ENCODE results near the gene ZNF319.

ZNF319 gene

GRCh38 chr16:57977418-57978069, 22.9 kb downstream of the ZNF319 start:
- no peak for DNase-seq (ENCODE audit: low read depth)

- DNase-seq (ENCODE audit: low read depth) = no peak
Observed at GRCh38 chr16:57976331-57976796, 24.1 kb downstream of the ZNF319 start.

GRCh38 chr16:57972306-57972705, 28.2 kb downstream of the ZNF319 start:
- DNase-seq (ENCODE audit: low read depth) = no peak

GRCh38 chr16:57971848-57972247, 28.6 kb downstream of the ZNF319 start:
- no peak for DNase-seq (ENCODE audit: low read depth)

- no peak for DNase-seq (ENCODE audit: low read depth)
Observed at GRCh38 chr16:57970970-57971369, 29.5 kb downstream of the ZNF319 start, which contains the start of gene CNGB1. Gene CNGB1 (minus strand): TSS chr16:57971128. CDS start chr16:57967286, 3,842 bp downstream.

GRCh38 chr16:57970319-57970718, 30.2 kb downstream of the ZNF319 start:
- DNase-seq (ENCODE audit: low read depth) = no peak

- no peak for DNase-seq (ENCODE audit: low read depth)
Observed at GRCh38 chr16:57969451-57970123, 30.9 kb downstream of the ZNF319 start.

GRCh38 chr16:57967916-57968315, 32.6 kb downstream of the ZNF319 start:
- no peak for DNase-seq (ENCODE audit: low read depth)

GRCh38 chr16:57966986-57967385, 33.5 kb downstream of the ZNF319 start:
- no peak for DNase-seq (ENCODE audit: low read depth)

- no peak for DNase-seq (ENCODE audit: low read depth)
Observed at GRCh38 chr16:57966204-57966771, 34.2 kb downstream of the ZNF319 start.

GRCh38 chr16:57964157-57964700, 36.2 kb downstream of the ZNF319 start:
- no peak for DNase-seq (ENCODE audit: low read depth)

GRCh38 chr16:57962756-57963155, 37.7 kb downstream of the ZNF319 start:
- no peak for DNase-seq (ENCODE audit: low read depth)

- no peak for DNase-seq (ENCODE audit: low read depth)
Observed at GRCh38 chr16:57962046-57962445, 38.4 kb downstream of the ZNF319 start.

GRCh38 chr16:57961538-57961937, 38.9 kb downstream of the ZNF319 start:
- no peak for DNase-seq (ENCODE audit: low read depth)

- no peak for DNase-seq (ENCODE audit: low read depth)
Observed at GRCh38 chr16:57960826-57961472, 39.5 kb downstream of the ZNF319 start.

- DNase-seq (ENCODE audit: low read depth) = no peak
Observed at GRCh38 chr16:57960310-57960709, 40.2 kb downstream of the ZNF319 start.

- no peak for DNase-seq (ENCODE audit: low read depth)
Observed at GRCh38 chr16:57959804-57960203, 40.7 kb downstream of the ZNF319 start.

GRCh38 chr16:57959121-57959520, 41.4 kb downstream of the ZNF319 start:
- DNase-seq (ENCODE audit: low read depth) = no peak

GRCh38 chr16:57958544-57958943, 41.9 kb downstream of the ZNF319 start:
- DNase-seq (ENCODE audit: low read depth) = no peak

- no peak for DNase-seq (ENCODE audit: low read depth)
Observed at GRCh38 chr16:57957673-57958392, 42.6 kb downstream of the ZNF319 start.

- no peak for DNase-seq (ENCODE audit: low read depth)
Observed at GRCh38 chr16:57956924-57957672, 43.4 kb downstream of the ZNF319 start.
